HUES48 (cell line): Measurements from ENCODE around the gene AURKA.

Source experiments
- H3K27ac ChIP-seq: one replicate; pipeline ENCODE4 v1.7.0; 2013; ENCODE audit warnings: low read depth, low read length, inconsistent platforms
- H3K27me3 ChIP-seq: 2 replicates; pipeline ENCODE4 v1.6.1; 2013; ENCODE audit warnings: mild to moderate bottlenecking, low read length; ENCODE audit not compliant: control insufficient read depth, insufficient read depth
- H3K36me3 ChIP-seq: 2 replicates; pipeline ENCODE4 v1.6.1; 2013; ENCODE audit warnings: low read length; ENCODE audit not compliant: control insufficient read depth, insufficient read depth
- H3K4me1 ChIP-seq: 2 replicates; pipeline ENCODE4 v1.6.1; 2013; ENCODE audit warnings: mild to moderate bottlenecking, low read length; ENCODE audit not compliant: control insufficient read depth, insufficient read depth
- H3K4me3 ChIP-seq: 2 replicates; pipeline ENCODE4 v1.5.1; 2013; ENCODE audit warnings: mild to moderate bottlenecking, low read depth, low read length
- H3K9ac ChIP-seq: 2 replicates; pipeline ENCODE4 v1.6.1; 2013; ENCODE audit warnings: mild to moderate bottlenecking, low read depth, low read length, moderate library complexity
- H3K9me3 ChIP-seq: 2 replicates; pipeline ENCODE4 v1.6.1; 2013; ENCODE audit warnings: low read length; ENCODE audit not compliant: control insufficient read depth, insufficient read depth

AURKA gene

DNA sequence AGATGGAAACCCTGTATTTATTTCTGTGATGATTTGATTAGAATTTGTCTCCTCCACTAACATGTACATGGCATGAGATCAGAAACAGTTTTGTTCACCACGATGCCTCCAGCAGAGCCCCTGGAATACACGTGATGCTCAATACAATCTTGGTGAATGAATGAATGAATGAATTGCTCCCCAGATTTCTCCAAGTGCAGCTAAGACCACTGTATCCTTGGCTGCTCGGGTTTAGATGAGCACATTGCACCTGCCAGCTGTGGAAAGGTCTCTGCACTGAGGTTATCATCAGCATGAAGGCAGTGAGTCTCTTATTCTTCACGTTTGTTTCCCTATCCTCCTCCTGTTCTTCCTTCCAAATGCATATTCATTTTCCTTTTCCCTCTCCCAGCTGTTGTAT, 37.9 kb upstream of the AURKA start:
- no peaks in the 10 kb centered on the region for H3K4me1 ChIP-seq
- H3K9ac ChIP-seq = no peak overlapping the region
- no peaks in the 10 kb centered on the region for H3K36me3 ChIP-seq
- H3K27ac ChIP-seq = no peak overlapping the region
- no peak overlapping the region for H3K4me3 ChIP-seq
- H3K27me3 ChIP-seq = 0 out of 2 replicates have a peak, but pooled peaks cover 2% of the 10 kb centered on the region
- no peaks in the 10 kb centered on the region for H3K9me3 ChIP-seq

GRCh38 chr20:56429502-56429901, 37.5 kb upstream of the AURKA start:
- Histone ChIP-seq H3K27ac (no peak overlapping the region), H3K9ac (no peak overlapping the region), H3K27me3 (0 out of 2 replicates have a peak, but pooled peaks cover 5% of the 10 kb centered on the region), H3K36me3 (no peaks in the 10 kb centered on the region), H3K4me3 (no peak overlapping the region), H3K9me3 (no peaks in the 10 kb centered on the region), H3K4me1 (no peaks in the 10 kb centered on the region)

GRCh38 chr20:56428881-56429280, 36.9 kb upstream of the AURKA start:
- no peak overlapping the region for H3K9ac ChIP-seq
- H3K4me3 ChIP-seq = no peak overlapping the region
- no peak overlapping the region for H3K27ac ChIP-seq
- 0 out of 2 replicates have a peak, but pooled peaks cover 5% of the 10 kb centered on the region for H3K27me3 ChIP-seq
- no peaks in the 10 kb centered on the region for H3K4me1 ChIP-seq
- H3K9me3 ChIP-seq = no peaks in the 10 kb centered on the region
- H3K36me3 ChIP-seq = no peaks in the 10 kb centered on the region

DNA sequence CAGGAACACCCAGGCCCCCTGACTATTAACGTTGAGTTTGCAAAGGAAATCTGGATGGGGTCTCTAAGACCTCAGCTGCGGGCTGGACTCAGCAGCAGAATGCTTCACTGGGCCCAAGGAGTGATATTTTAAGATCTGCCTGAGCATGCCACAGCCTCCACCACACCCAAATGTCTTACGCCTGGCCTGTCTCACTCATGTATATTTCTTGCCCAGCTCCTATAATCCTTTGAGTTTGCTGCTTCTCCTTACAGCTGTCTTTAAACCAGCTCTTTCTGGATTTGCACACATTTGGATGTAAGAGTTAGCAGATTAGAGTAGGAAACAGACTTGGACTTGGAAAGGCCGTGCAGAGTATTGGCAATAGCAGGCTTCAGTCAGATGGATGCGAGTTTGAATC, 36.4 kb upstream of the AURKA start:
- Histone ChIP-seq H3K9me3 (no peaks in the 10 kb centered on the region), H3K4me1 (no peaks in the 10 kb centered on the region), H3K27me3 (0 out of 2 replicates have a peak, but pooled peaks cover 5% of the 10 kb centered on the region), H3K27ac (no peak overlapping the region), H3K9ac (no peak overlapping the region), H3K36me3 (no peaks in the 10 kb centered on the region), H3K4me3 (no peak overlapping the region)

- Histone ChIP-seq H3K9ac (no peak overlapping the region), H3K9me3 (no peaks in the 10 kb centered on the region), H3K4me1 (no peaks in the 10 kb centered on the region), H3K36me3 (no peaks in the 10 kb centered on the region), H3K27ac (no peak overlapping the region), H3K27me3 (peaks cover 9% of the 10 kb centered on the region; the same call in 1 of the 2 replicates), H3K4me3 (no peak overlapping the region)
Measured at GRCh38 chr20:56427797-56428196, 35.8 kb upstream of the AURKA start.

GRCh38 chr20:56426926-56427325, 34.9 kb upstream of the AURKA start:
- H3K27ac ChIP-seq = no peak overlapping the region
- H3K9ac ChIP-seq = no peak overlapping the region
- peaks cover 14% of the 10 kb centered on the region; the same call in 1 of the 2 replicates for H3K27me3 ChIP-seq
- no peak overlapping the region for H3K4me3 ChIP-seq
- H3K36me3 ChIP-seq = no peaks in the 10 kb centered on the region
- no peaks in the 10 kb centered on the region for H3K9me3 ChIP-seq
- H3K4me1 ChIP-seq = peaks cover 5% of the 10 kb centered on the region; the same call in 1 of the 2 replicates

GRCh38 chr20:56426026-56426425, 34.0 kb upstream of the AURKA start:
- Histone ChIP-seq H3K9me3 (no peaks in the 10 kb centered on the region), H3K27ac (no peak overlapping the region)

GRCh38 chr20:56424931-56425330, 32.9 kb upstream of the AURKA start:
- H3K9me3 ChIP-seq = no peaks in the 10 kb centered on the region
- H3K4me3 ChIP-seq = no peak overlapping the region
- H3K27ac ChIP-seq = no peak overlapping the region
- H3K36me3 ChIP-seq = no peaks in the 10 kb centered on the region
- peaks cover 21% of the 10 kb centered on the region; the same call in 1 of the 2 replicates for H3K27me3 ChIP-seq
- H3K9ac ChIP-seq = no peak overlapping the region
- H3K4me1 ChIP-seq = peaks cover 5% of the 10 kb centered on the region; the same call in 1 of the 2 replicates

More at GRCh38 chr20:56426026-56426425, 34.0 kb upstream of the AURKA start:
- no peak overlapping the region for H3K4me3 ChIP-seq
- no peaks in the 10 kb centered on the region for H3K36me3 ChIP-seq
- H3K4me1 ChIP-seq = peaks cover 5% of the 10 kb centered on the region; the same call in 1 of the 2 replicates
- no peak overlapping the region for H3K9ac ChIP-seq
- peaks cover 21% of the 10 kb centered on the region; the same call in 1 of the 2 replicates for H3K27me3 ChIP-seq

DNA sequence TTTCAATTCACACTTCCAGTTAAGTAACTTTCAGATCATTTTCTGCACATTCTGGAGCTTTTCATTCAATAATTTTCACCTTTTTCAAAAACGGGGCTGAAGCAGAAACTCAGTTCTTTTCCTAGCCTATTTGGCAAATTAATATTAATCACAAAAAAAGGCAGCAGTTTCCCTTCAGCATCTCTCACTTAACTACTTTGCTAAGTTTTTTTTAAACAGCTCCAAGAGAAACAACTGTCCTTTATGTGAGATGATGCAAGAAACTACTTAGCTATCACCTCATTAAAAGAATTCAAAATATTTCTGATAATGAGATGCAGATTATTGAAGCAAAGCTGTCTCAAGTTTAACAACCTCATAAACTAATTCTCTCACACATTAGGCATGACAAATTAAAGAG, 31.9 kb upstream of the AURKA start:
- H3K9ac ChIP-seq = no peak overlapping the region
- peaks cover 5% of the 10 kb centered on the region; the same call in 1 of the 2 replicates for H3K4me1 ChIP-seq
- no peak overlapping the region for H3K27ac ChIP-seq
- H3K36me3 ChIP-seq = no peaks in the 10 kb centered on the region
- peaks cover 21% of the 10 kb centered on the region; the same call in 1 of the 2 replicates for H3K27me3 ChIP-seq
- H3K4me3 ChIP-seq = no peak overlapping the region
- no peaks in the 10 kb centered on the region for H3K9me3 ChIP-seq

GRCh38 chr20:56423211-56423610, 31.2 kb upstream of the AURKA start:
- Histone ChIP-seq H3K4me1 (peaks cover 5% of the 10 kb centered on the region; the same call in 1 of the 2 replicates), H3K27ac (no peak overlapping the region), H3K9ac (no peak overlapping the region), H3K9me3 (no peaks in the 10 kb centered on the region), H3K4me3 (no peak overlapping the region), H3K36me3 (no peaks in the 10 kb centered on the region), H3K27me3 (peaks cover 21% of the 10 kb centered on the region; the same call in 1 of the 2 replicates)

GRCh38 chr20:56422824-56423189, 30.8 kb upstream of the AURKA start:
- no peak overlapping the region for H3K4me3 ChIP-seq
- no peak overlapping the region for H3K9ac ChIP-seq
- no peaks in the 10 kb centered on the region for H3K36me3 ChIP-seq
- H3K9me3 ChIP-seq = no peaks in the 10 kb centered on the region
- peaks cover 5% of the 10 kb centered on the region; the same call in 1 of the 2 replicates for H3K4me1 ChIP-seq
- peaks cover 21% of the 10 kb centered on the region; the same call in 1 of the 2 replicates for H3K27me3 ChIP-seq
- no peak overlapping the region for H3K27ac ChIP-seq
